ENCODE data around the gene VWA8.

- no peak for TF ChIP-seq CTCF (IDR thresholded peaks at IDR 0.05)
- no peak for TF ChIP-seq POLR2A (IDR thresholded peaks at IDR 0.05)
Measured at GRCh38 chr13:41650706-41651105, 310.2 kb downstream of the VWA8 start.

Data from thyroid gland (tissue), 4 donors.